MM.1S (cell line): ENCODE results near the gene PLTP.
A peak's percentile ranks its signal among the peaks of the same experiment; 100 is the strongest.

Source experiments
- DNase-seq: peaks from one replicate; pipeline ENCODE4 v3.0.0-alpha.2; 2015
- H2AFZ ChIP-seq: fragments of 300-600 bp; sonication (generic); 2 replicates; pipeline ENCODE4 v1.6.0; 2016; ENCODE audit warnings: antibody characterized with exemption, low read length
- H3F3A ChIP-seq: fragments of 300-600 bp; sonication (generic); 2 replicates; pipeline ENCODE4 v1.6.1; 2016; ENCODE audit warnings: mild to moderate bottlenecking, antibody characterized with exemption, low read length, moderate library complexity, mixed read lengths; ENCODE audit not compliant: insufficient read depth
- H3K27ac ChIP-seq: fragments of 300-600 bp; sonication (generic); 2 replicates; pipeline ENCODE4 v1.5.1; 2016; ENCODE audit warnings: mild to moderate bottlenecking, low read length
- H3K27me3 ChIP-seq: fragments of 300-600 bp; sonication (generic); replicated peaks from 2 replicates; pipeline ENCODE4 v1.6.0; 2016; ENCODE audit warnings: low read length; ENCODE audit not compliant: insufficient read depth
- H3K36me3 ChIP-seq: fragments of 300-600 bp; sonication (generic); replicated peaks from 2 replicates; pipeline ENCODE4 v1.6.1; 2016; ENCODE audit warnings: mild to moderate bottlenecking, low read length, mixed read lengths; ENCODE audit not compliant: insufficient read depth
- H3K4me1 ChIP-seq: fragments of 300-600 bp; sonication (generic); 2 replicates; pipeline ENCODE4 v1.6.1; 2016; ENCODE audit warnings: low read length, mixed read lengths
- H3K4me2 ChIP-seq: fragments of 300-600 bp; sonication (generic); 2 replicates; pipeline ENCODE4 v1.6.0; 2016; ENCODE audit warnings: low read depth, low read length
- H3K4me3 ChIP-seq: fragments of 300-600 bp; sonication (generic); 2 replicates; pipeline ENCODE4 v1.5.1; 2016; ENCODE audit warnings: low read length, mixed read lengths
- H3K79me2 ChIP-seq: fragments of 300-600 bp; sonication (generic); 2 replicates; pipeline ENCODE4 v1.6.1; 2016; ENCODE audit warnings: mixed run types, low read length, mixed read lengths
- H3K9ac ChIP-seq: fragments of 300-600 bp; sonication (generic); 2 replicates; pipeline ENCODE4 v1.6.1; 2016; ENCODE audit warnings: low read length, mixed read lengths
- H3K9me2 ChIP-seq: fragments of 300-600 bp; sonication (generic); replicated peaks from 2 replicates; pipeline ENCODE4 v1.6.1; 2016; ENCODE audit warnings: mild to moderate bottlenecking, low read length, mixed read lengths; ENCODE audit not compliant: insufficient read depth
- H3K9me3 ChIP-seq: fragments of 300-600 bp; sonication (generic); replicated peaks from 2 replicates; pipeline ENCODE4 v1.6.1; 2016; ENCODE audit warnings: mild to moderate bottlenecking, low read length, mixed read lengths; ENCODE audit not compliant: insufficient read depth
- H4K20me1 ChIP-seq: fragments of 300-600 bp; sonication (generic); 2 replicates; pipeline ENCODE4 v1.6.1; 2016; ENCODE audit warnings: mild to moderate bottlenecking, low read length, moderate library complexity, mixed read lengths; ENCODE audit not compliant: insufficient read depth
- CTCF ChIP-seq: fragments of 300-600 bp; sonication (generic); IDR thresholded peaks from 2 replicates; pipeline ENCODE4 v1.5.1; 2016; ENCODE audit warnings: antibody characterized with exemption, low read length, mixed read lengths
- EZH2 ChIP-seq: fragments of 300-600 bp; sonication (generic); optimal IDR thresholded peaks from 2 replicates; pipeline ENCODE3; 2017; ENCODE audit warnings: low read depth, mild to moderate bottlenecking, antibody characterized with exemption, low read length, mixed read lengths
- EZH2phosphoT487 ChIP-seq: fragments of 300-600 bp; sonication (generic); IDR thresholded peaks from 2 replicates; pipeline ENCODE4 v1.6.1; 2018; ENCODE audit warnings: antibody characterized with exemption, low read length

Gene PLTP

GRCh38 chr20:45937765-45938164 is 25.8 kb upstream of the PLTP start:
- H3K9me2 ChIP-seq = no peaks in the 10 kb centered on the region
- peaks cover 4% of the 10 kb centered on the region; the same call in 1 of the 2 replicates for H3F3A ChIP-seq
- peaks cover 2% of the 10 kb centered on the region; the same call in 1 of the 2 replicates for H3K36me3 ChIP-seq
- no peak overlapping the region for H3K4me3 ChIP-seq
- H3K9me3 ChIP-seq = no peaks in the 10 kb centered on the region
- H2AFZ ChIP-seq = no peak overlapping the region
- no peak overlapping the region for H3K9ac ChIP-seq
- no peak overlapping the region for H3K4me2 ChIP-seq
- H3K79me2 ChIP-seq = peaks cover 36% of the 10 kb centered on the region
- no peak overlapping the region for H3K27ac ChIP-seq
- H4K20me1 ChIP-seq = no peaks in the 10 kb centered on the region
- no peaks in the 10 kb centered on the region for H3K27me3 ChIP-seq
- H3K4me1 ChIP-seq = peaks cover 4% of the 10 kb centered on the region; the same call in 1 of the 2 replicates
- no peak for DNase-seq
- TF ChIP-seq EZH2phosphoT487 (no peak), CTCF (no peak), EZH2 (no peak)

GRCh38 chr20:45935416-45936046 is 23.6 kb upstream of the PLTP start:
- H2AFZ ChIP-seq = peak overlapping the region; percentile 64
- H3K27ac ChIP-seq = peak overlapping the region; percentile 11; the same call in 1 of the 2 replicates
- no peak for TF ChIP-seq EZH2
- TF ChIP-seq EZH2phosphoT487 = no peak
- no peak for TF ChIP-seq CTCF

GRCh38 chr20:45934586-45935415 is 22.8 kb upstream of the PLTP start, which contains the start of gene PCIF1:
TSS of gene PCIF1 (plus strand) at chr20:45934683. CDS start at chr20:45939000, 4,317 bp downstream.
- Histone ChIP-seq H3K9ac (peak within 1 kb of the TSS; percentile 100), H3K9me3 (no peaks in the 10 kb centered on the region), H3K36me3 (peaks cover 2% of the 10 kb centered on the region; the same call in 1 of the 2 replicates), H3K4me2 (peak within 1 kb of the TSS; percentile 87), H3K4me1 (peaks cover 4% of the 10 kb centered on the region; the same call in 1 of the 2 replicates), H3K27me3 (no peaks in the 10 kb centered on the region), H3K4me3 (peak within 1 kb of the TSS; percentile 97), H3K27ac (peak within 1 kb of the TSS; percentile 93), H2AFZ (peak within 1 kb of the TSS; percentile 64), H3F3A (peaks cover 4% of the 10 kb centered on the region; the same call in 1 of the 2 replicates), H3K9me2 (no peaks in the 10 kb centered on the region), H4K20me1 (no peaks in the 10 kb centered on the region), H3K79me2 (peaks cover 36% of the 10 kb centered on the region)
- TF ChIP-seq EZH2phosphoT487 (no peak), EZH2 (no peak), CTCF (no peak)
- DNase-seq = peak; percentile 97

More at GRCh38 chr20:45935416-45936046, 23.6 kb upstream of the PLTP start:
- H3K9me3 ChIP-seq = no peaks in the 10 kb centered on the region
- H3K4me3 ChIP-seq = peak overlapping the region; percentile 79
- H3K79me2 ChIP-seq = peaks cover 36% of the 10 kb centered on the region
- peak overlapping the region; percentile 51 for H3K9ac ChIP-seq
- peaks cover 4% of the 10 kb centered on the region; the same call in 1 of the 2 replicates for H3K4me1 ChIP-seq
- no peak for DNase-seq
- H3F3A ChIP-seq = peaks cover 4% of the 10 kb centered on the region; the same call in 1 of the 2 replicates
- H4K20me1 ChIP-seq = no peaks in the 10 kb centered on the region
- peak overlapping the region; percentile 63 for H3K4me2 ChIP-seq
- H3K9me2 ChIP-seq = no peaks in the 10 kb centered on the region
- H3K27me3 ChIP-seq = no peaks in the 10 kb centered on the region
- H3K36me3 ChIP-seq = peaks cover 2% of the 10 kb centered on the region; the same call in 1 of the 2 replicates
